Measurements from ENCODE around the gene UCK1.
A peak's percentile ranks its signal among the peaks of the same experiment; 100 is the strongest.
"Not testable (repeated sequence)": the region's sequence is repeated elsewhere in the genome, so short reads cannot be mapped to it uniquely, and the experiment has no call there.

UCK1 gene

DNA sequence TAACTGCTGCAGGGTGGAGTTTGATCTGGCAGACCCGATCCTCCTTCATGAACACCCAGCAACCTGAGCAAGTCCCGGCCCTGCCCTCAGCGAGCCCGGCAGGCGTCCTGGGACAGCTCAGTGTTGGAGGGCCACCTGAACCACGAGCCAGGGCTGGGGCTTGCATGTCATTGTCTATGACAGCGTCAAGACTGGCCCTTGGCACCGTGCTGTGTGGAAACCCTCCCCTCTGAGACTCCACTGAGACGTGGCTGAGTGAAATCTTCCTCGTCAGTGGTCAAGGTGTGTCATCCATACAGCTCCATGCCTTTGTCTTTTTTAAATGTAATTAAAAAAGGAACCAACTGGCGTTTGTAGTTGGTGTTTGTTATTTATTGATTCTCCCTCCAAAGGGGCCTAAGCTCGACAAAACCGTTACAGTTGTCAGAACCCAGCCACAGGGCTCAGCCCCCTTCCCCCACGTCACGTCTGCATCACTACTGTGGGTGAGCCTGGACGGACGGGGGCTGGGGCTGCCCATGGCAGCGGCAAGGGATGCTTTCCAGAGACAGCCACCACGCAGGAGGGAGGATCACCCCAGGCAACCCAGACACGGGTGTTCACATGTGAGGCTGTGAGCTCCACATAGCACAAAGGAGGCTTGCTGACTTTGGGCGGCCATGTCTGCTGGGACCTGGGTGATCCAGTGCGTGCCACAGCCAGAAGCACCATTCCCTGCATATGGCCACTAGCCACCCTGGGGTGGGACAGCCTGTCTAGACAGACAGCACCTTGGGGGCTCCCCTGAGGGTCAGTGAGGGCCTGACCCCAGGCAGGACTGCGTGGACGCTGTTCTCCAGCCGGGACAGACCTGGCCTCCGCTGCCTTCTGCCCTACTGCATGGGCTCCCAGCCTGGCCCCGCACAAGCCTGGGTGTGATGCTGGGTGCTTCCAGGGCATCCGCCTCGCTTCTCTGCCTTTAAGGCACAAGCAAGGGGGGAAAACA lies 7.3 kb downstream of the UCK1 start:
- DNase-seq (ENCODE audit: low read depth in 2 of 2) = no peak

DNA sequence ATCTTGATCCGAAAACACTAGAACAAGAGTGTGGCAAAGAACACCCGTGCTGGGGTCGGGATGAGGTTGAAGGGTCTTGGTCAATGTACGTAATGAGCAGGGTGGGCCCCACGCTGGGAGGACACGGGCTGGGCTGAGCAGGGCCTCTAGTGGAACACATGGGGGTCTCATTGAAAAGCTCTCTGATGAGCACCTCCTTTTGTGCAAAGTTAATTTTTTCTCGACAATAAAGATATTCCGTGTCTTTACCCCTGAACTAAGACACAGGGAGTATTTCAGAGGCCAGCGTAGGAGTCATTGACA lies 8.0 kb downstream of the UCK1 start:
- no peak for DNase-seq (ENCODE audit: low read depth in 2 of 2)

GRCh38 chr9:131522257-131523085 lies 8.6 kb downstream of the UCK1 start:
- DNase-seq (ENCODE audit: low read depth in 2 of 2) = no peak

DNA sequence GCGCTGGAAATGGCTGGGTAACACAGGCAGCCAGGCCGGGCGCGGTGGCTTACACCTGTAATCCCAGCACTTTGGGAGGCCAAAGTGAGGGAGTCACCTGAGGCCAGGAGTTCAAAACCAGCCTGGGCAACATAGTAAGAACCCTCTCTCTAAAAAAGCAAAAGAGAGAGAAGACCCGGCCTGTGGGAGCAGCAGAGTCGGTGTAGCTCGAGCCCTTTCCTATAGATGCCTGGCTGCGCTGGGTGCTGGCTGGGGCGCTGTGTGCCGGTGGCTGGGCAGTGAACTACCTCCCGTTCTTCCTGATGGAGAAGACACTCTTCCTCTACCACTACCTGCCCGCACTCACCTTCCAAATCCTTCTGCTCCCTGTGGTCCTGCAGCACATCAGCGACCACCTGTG lies 9.2 kb downstream of the UCK1 start:
- DNase-seq (ENCODE audit: low read depth in 2 of 2) = no peak

GRCh38 chr9:131521203-131521602 lies 9.9 kb downstream of the UCK1 start:
- no peak for DNase-seq (ENCODE audit: low read depth in 2 of 2)

GRCh38 chr9:131520503-131520902 lies 10.6 kb downstream of the UCK1 start:
- no peak for DNase-seq (ENCODE audit: low read depth in 2 of 2)

- no peak for DNase-seq (ENCODE audit: low read depth in 2 of 2)
These were observed 12.5 kb downstream of the UCK1 start for GRCh38 chr9:131518553-131518952.

- no peak for DNase-seq (ENCODE audit: low read depth in 2 of 2)
These were observed 13.3 kb downstream of the UCK1 start for GRCh38 chr9:131517761-131518190.

GRCh38 chr9:131516930-131517329 lies 14.1 kb downstream of the UCK1 start:
- no peak for DNase-seq (ENCODE audit: low read depth in 2 of 2)

DNA sequence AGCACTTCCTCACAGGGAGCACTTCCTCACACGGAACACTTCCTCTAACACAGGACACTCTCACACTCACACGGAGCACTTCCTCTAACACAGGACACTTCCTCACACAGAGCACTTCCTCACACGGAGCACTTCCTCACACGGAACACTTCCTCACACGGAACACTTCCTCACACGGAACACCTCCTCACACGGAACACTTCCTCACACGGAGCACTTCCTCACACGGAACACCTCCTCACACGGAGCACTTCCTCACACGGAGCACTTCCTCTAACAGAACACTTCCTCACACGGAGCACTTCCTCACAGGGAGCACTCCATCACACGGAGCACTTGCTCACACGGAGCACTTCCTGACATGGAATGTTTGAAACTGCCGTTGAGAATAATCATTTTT lies 15.0 kb downstream of the UCK1 start:
- no peak for DNase-seq (ENCODE audit: low read depth in 2 of 2)

DNA sequence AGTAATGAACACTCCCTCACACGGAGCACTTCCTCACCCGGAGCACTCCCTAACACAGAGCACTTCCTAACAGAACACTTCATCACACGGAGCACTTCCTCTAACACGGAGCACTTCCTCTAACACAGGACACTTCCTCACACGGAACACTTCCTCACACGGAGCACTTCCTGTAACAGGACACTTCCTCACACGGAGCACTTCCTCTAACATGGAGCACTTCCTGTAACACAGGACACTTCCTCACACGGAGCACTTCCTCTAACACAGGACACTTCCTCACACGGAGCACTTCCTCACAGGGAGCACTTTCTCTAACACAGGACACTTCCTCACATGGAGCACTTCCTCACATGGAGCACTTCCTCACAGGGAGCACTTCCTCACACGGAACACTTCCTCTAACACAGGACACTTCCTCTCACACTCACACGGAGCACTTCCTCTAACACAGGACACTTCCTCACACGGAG lies 15.5 kb downstream of the UCK1 start:
- not testable (repeated sequence) for DNase-seq (ENCODE audit: low read depth in 2 of 2)

DNA sequence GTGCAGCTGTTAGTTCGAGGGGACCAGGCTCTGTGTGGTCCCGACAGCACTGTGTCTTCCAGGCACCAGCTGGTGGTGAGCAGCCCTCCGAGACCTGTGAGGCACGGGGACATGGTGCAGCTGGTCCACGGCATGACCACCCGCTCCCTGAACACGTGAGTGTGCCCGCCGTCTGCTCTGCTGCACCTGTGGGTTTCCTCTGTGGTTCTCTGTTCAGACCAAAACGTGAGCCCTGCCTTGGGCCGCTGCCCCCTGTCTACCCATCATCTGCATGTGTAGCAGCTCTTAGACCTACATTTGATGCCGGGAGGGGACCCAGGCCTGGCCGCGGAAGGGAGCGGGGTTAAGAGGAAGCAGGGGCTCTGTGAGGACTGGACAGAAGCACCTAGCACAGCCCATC lies 17.9 kb downstream of the UCK1 start:
- no peak for DNase-seq (ENCODE audit: low read depth in 2 of 2)

GRCh38 chr9:131511880-131512279 lies 19.2 kb downstream of the UCK1 start:
- DNase-seq (ENCODE audit: low read depth in 2 of 2) = no peak

- no peak for DNase-seq (ENCODE audit: low read depth in 2 of 2)
These were observed 19.6 kb downstream of the UCK1 start for GRCh38 chr9:131511416-131511815.

DNA sequence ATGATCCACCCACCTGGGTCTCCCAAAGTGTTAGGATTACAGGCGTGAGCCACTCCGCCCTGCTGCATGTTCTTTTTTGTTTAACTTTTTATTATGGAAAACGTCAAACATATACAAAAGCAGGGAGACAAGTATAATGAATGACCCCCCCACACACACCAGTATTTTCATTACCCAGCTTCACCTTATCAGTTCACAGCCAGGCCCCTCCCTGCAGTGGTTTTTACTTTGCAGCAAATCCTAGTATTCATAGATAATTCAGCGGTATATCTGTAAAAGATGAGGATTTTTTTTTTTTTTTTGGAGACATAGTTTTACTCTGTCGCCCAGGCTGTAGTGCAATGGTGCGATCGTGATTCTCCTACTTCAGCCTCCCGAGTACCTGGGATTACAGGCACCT lies 26.1 kb downstream of the UCK1 start:
- DNase-seq (ENCODE audit: low read depth in 2 of 2) = no peak

DNA sequence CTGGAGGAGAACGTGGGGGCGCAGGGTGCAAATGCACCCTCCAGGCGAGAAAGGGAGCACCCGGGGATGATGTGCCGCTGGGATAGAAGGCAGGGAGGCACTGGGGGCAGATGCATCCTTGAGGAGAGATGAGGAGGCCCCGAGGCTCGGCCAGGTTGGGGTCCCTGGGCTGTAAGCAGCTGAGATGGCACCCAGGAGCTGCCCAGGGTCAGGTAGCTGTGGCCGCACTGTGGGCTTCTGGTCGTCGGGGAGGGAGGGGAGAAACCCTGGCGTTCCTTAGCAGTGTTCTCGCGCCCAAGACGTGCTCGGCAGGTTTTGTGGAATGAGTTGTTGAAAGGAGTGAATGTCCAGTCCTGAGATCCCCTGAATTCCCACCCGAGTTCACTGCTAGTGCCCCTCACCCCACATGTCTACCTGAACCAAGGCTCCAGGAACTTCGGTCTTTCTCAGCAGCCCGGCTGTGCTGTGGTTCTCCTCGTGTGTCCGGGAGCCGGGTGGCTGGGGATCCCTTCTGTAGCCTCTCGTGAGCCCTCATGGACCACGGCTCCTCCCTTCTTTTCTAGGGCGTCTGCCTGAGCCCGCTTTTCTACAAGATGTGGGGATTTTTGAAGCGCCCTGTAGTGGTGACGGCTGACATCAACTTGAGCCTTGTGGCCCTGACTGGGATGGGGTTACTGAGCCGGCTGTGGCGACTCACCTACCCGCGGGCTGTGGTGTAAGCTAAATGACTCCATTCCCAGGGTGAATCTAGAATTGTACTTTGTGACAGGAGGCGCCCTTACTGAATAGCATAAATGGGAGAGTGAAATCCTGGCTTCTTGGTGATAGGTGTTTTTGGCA lies 27.2 kb downstream of the UCK1 start:
- DNase-seq (ENCODE audit: low read depth in 2 of 2) = no peak

- DNase-seq (ENCODE audit: low read depth in 2 of 2) = peak; percentile 41 to 47
These were observed 28.1 kb downstream of the UCK1 start, which contains the start of gene POMT1 for GRCh38 chr9:131502781-131503625. POMT1 (plus strand) TSS chr9:131502918; CDS start chr9:131504219, 1,301 bp downstream.

GRCh38 chr9:131500939-131501541 lies 30.0 kb downstream of the UCK1 start:
- DNase-seq (ENCODE audit: low read depth in 2 of 2) = peak in 1 of 2 experiments; percentile 28

DNA sequence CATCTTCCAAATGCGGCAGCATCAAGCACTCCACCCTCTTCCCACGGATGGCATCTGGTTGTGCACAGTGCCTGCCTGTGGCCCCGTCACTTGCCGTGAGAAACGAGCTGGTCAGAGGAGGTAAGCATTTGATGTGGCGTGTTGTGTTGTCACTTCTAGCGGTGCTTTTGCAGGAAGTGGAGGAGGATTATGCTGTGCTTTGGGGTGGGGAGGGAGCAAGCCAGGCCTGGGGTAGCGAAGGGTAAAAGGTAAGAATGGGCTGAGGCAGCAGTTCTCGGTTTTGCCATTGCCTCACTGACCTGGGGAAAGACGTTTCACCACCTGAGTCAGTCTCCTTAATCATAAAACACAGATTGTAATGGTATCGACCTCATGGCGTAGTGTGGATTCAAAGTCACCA lies 30.7 kb downstream of the UCK1 start:
- no peak for DNase-seq (ENCODE audit: low read depth in 2 of 2)

DNA sequence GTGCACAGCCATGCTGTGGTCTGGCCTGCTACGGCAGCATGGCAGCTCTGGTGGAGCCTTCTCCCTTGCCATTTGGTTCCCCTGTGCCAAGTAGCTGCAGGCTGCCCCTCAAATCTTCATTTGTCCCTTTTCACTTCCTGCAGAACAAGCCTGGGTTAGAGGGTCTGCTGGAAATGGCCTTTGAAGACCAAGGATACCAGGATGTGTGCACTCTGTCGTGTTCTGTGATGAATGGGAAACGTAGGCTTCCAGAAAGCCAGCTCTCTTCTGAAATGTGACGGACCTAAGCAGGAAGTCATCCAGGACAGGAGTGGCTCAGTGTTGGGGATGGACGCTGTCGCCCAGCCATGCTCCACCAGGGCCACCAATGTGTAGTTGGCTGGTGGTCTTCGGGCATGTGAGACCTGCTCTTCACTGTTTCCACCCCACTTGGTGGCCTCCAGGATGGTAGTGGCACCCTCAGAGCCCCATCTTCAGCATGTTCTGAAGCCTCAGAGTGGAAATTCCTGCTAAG lies 31.8 kb downstream of the UCK1 start:
- no peak for DNase-seq (ENCODE audit: low read depth in 2 of 2)

Data from fibroblast of skin of left biceps (primary cell).